HG03139 (cell line): Measurements from ENCODE around the gene CST5.
"Not testable (repeated sequence)": the region's sequence is repeated elsewhere in the genome, so short reads cannot be mapped to it uniquely, and the experiment has no call there.

Source experiments
- ATAC-seq: cut with Tn5 transposase; IDR thresholded peaks from one replicate; pipeline ENCODE4 v1.9.1; 2021; ENCODE audit not compliant: unreplicated experiment

CST5 gene

DNA sequence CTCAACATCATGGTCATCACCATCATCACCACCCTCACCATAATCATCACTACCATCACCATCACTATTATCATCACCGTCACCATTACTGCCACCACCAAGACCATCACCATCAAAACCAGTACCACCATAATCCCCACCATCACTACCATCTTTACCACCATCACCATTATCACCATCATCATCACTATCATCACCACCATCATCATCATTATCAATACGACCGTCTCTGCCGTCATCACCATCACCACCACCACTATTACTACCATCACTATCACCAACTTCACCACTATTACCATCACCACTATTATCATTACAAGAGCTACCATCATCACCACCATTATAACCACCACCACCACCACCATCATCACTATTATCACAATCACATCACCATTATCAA is 11.3 kb upstream of the CST5 start:
- not testable (repeated sequence) for ATAC-seq

DNA sequence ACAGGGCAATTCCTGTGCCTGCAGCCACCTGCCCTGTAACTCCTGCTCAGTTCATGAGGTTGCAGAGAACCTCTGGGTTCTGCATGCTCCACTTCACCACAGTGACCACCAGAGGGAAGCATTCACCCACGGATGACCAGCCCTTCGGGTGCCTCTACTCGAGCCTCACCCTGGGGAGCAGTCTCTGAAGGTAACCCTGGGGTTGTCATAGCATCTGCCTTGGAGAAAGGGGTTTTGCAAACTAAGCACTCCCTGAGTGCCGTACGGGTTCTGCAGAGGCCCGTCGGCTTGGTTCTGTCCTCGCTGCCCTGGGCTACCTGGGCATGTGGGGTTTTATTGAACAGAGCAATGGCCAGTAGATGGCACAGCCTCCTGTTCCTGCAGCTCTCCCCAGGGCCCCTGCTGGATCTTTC is 10.2 kb upstream of the CST5 start:
- peak; percentile 71 for ATAC-seq

DNA sequence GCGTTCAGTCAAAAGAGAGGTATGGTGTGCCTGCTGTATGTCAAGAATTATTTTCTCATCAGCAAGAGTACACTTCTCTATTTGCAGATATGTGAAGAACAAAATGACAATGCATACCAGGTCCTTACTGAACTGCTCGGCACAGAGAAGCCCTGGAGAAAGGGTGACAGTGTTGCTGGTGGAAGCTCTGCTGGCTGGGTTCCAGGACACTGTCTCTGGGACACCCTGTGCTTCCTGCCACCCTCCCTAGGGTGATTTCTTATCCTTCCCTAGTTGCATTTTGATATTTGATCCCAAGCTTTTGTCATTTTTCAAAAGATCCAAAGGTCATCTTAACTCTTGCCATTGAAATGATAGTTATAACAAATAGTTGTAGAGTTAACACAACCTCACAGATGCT is 8.3 kb upstream of the CST5 start:
- ATAC-seq = no peak

DNA sequence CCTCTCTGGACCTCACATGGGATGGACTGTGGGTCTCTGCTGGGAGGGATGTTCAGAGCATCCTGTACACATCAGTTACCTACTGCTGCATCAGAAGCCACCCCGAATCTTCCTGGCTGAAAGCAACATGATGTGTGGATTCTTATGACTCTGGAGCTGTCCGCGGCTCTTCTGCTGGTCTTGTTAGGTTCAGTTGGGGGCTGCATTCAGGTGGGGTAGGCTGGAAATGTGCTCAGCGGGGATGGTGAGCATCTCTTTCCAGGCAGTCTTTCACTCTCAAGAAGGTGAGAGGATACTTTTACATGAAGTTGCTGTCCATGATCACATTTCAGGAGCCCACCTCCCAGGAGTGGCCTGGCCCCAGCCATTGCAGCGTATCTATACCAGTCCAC is 5.2 kb upstream of the CST5 start:
- no peak for ATAC-seq

DNA sequence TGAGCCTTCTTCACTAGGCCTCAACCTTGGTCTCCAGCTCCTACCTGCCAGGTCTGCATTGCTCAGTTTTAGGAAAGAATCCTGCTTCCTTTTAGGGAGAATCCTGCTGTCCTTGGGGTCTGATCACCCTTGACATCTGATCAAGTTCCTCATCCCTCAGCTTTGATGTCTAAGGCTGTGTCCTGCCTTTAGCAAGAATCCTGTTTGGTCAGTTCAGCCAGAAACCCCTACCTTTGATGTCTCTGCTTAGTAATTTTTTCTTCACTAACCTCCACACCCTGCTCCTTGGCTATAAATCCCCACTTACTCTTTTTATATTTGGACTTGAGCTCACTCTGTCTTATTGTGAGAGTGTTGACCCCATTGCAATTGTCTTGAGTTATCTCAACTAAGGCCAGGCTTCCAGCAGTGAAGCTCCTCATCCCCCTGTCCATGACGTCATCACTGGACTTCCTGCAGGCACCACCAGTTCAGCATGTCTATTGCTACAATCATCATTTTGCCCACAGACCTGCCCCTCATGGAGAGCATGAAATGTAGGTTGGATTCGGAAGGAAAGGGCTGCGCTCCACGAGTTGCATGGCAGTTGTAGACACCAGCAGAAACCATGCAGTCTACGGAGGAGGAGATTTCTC is 4.7 kb upstream of the CST5 start:
- ATAC-seq = no peak

DNA sequence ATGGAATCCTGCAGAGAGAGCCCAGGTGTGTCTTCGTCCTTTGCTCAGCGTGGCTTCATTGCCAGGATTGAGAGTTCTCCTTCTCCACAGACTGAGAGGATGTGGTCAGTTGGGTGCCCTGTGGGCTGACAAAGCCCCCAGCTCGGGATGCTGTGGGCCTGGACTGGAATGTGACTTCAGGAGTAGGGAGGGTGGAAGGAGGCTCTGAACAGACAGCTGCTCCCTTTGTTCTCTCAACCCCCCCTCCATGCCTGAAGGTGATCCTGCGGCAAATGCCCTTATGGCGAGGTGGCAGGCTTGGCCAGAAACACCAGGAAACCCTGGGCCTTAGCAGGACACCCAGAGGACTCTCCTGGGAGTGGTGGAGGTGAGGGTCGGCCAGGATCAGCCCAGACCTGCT is 1.8 kb upstream of the CST5 start:
- no peak for ATAC-seq

DNA sequence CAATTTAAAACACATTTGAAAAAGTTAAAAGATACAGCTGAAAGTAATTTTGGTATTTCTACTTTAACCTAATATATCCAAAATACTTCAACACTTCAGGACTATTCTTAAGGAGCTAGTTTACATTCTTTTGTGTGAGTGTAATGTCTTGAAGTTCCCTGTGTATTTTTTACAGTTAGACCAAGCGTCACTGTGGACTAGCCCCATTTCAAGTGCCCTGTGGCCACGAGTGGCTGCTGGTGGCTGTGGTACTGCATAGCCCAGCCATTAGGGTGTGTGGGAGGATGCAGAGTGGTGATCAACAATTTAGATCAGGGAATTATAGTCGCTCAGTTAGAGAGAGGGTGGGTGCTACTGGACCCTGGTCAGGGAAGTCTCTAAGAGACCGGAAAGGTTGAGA is 869 bp upstream of the CST5 start:
- no peak for ATAC-seq

DNA sequence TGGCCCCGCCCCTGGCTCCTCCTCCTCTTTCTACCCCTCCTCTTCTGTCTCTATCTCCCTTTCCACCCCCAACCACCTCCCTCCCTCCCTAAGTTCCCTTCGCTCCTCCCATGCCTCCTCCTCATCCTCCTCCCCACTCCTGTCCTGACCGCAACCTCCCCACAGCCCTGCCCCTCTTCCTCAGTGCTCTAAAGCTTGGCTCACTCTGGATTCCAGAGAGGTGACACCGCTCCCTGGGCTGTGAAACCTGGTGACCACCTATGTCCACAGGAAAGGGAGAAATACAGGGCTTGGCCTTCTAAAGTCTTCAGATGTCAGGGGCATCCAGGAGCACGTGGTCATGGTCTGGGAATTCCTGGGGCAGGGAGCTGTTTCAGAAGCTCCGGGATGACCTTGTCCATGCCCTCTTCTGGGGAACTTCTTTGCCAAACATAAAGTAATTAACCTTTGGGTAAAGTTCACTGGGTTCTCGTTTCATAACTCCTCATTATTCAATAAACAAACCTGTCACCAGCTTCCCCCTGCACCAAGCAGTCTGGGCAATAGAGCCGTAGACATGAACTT is 345 bp upstream of the CST5 start:
- ATAC-seq = no peak

DNA sequence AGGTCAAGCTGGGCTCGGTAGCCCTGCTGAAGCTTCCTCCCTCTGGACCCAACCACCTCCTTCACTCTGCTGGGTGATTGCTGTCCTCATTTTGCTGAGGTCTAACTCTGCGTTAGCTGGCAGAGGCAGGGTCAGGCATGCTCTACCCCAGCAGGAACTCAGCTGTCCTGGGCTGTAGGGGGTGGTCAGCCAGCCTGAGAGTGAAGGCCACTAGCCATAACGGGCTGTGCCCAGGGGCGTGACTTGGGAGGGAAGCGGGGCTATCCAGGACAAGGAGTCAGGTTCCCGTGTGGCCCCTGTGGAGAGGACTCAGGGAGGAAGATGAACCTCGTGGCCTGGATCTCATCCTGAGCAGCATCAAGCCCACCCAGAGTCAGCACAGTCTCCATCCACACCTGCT is 761 bp downstream of the CST5 start:
- ATAC-seq = no peak

DNA sequence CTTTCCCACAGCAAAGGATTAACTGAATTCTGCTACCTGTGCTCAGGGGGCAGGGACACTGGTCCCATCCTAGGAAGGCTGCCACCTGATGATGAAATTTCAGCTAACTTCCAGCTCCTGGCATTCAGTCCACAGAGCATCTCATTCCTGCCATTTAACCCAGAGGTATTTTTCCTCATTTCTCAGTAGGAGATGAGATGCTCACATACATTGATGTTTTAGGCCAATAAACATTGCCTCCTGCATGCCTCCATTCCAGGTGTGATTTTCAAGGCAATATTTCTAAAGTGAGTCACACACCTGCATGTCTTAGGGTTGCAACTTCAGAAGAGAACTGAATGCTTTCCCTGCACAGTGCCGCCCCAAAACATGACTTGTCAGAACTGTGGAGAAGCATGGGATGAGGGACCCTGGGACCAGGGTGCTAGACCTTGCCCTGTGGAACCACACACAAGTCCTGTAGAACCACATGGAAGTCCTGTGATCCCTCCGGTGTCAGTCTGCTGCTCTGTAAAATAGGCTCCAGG is 1.5 kb downstream of the CST5 start:
- not testable (repeated sequence) for ATAC-seq

DNA sequence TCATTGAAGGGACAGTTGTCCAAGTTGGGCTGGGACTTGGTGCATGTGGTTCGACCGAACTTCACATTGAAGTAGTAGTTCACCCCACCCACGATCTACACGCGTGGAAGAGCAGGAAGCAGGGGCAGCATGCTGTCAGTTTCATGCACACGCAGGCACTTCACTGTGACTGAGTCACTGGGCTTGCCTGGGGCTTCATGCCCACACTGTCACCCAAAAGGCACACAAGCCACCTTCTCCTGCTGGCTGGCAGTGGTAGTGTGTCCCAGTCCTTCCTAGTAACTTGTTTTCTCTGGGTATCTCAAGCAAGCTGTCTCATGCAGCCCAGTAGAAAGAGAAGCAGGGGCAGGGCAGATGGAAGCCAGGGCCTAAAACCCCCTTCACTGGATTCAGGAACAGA is 2.0 kb downstream of the CST5 start:
- ATAC-seq = no peak

DNA sequence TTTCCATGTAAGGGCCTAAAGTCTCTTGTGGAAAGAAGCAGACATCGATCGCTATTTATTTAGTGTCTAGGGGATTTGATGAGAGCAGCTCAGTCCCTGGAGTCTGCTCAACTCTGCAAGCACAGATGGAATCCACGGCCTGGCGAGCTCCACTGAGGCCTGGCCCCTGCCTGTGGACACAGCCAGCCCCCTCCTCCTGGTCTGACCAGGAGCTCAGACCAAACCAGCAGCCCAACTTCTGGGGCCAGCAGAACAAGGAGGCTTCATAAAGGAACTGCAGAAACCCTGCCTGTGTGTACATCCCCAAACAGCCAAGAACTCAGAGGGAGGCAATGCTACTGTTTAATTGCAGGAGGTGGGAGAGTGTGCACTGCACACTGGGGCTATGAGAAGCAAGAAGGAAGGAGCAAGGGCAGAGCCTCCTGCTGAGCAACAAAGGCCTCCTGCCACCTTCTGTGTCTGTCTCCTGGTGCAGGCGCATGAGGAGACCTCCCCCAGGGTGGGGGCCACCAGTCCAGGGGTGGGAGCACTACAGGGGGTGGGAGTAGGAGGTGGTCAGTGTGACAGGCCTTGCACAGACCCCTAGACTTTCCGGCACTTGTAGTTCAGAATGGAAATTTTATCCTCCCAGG is 3.8 kb downstream of the CST5 start:
- no peak for ATAC-seq

DNA sequence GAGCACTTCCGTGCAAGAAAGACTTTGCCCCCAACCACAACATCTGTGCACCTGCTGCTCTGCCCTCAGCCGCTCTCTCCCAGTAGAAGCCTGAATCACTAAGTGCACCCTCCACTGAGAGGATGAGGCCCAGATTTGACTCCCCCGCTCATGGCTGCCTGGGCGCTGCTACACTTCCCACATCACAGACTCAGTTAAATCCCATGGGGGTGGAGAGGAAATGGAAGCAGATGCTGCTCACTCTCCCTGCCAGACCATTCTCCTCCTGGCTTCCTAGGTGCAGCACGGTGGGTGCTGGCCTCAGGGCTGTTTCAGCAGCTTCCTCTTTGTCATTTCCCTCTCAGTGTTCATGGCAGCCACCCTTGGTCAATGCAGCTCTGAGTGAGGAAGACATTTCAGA is 4.8 kb downstream of the CST5 start:
- no peak for ATAC-seq

DNA sequence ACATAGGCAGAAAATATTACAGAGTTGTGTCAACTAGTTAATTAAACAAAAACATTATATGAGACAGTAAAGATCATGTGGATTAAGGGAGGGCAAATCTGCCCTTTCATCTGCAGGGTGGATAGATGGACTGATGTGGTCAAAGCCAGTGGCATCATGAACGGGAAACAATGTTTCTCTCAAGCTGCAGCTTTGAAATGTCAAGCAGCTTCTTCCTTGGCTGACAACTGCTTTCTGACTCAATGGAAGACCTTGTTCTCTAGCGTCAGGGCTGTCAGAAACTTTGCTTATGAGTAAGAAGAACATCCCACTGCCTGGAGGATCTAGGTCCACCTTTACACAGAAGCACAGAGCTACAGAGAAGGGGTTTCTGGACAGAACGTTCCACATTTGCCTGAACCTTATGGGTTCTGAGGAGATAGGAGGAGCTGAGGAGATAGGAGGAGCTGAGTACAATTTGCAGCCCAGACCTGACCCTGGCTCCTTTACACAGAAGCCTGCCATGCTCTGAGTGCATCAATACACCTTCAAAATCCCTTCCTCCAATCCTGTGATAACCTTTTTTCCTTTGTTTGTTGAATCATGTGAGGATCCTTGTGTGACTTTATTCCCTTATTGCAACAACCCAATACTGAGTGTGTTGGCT is 6.1 kb downstream of the CST5 start:
- no peak for ATAC-seq

DNA sequence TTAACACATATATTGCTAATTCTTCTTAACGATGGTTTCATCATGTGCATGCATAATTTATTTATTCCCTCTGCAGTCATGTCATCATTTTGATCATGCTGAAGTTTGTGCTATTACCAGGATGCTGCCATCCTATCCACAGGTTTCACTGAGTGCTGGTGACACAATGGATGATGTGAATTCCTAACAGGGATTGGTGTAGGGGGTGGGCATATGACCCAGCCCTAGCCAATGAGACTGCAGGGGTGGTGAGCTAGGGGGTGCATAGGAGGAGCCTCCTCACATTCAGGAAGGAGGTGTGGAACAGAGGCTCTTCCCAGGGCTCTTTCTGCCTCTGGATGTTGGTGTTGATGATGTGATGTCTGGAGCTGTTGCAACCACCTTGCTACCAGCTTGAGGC is 7.5 kb downstream of the CST5 start:
- no peak for ATAC-seq

DNA sequence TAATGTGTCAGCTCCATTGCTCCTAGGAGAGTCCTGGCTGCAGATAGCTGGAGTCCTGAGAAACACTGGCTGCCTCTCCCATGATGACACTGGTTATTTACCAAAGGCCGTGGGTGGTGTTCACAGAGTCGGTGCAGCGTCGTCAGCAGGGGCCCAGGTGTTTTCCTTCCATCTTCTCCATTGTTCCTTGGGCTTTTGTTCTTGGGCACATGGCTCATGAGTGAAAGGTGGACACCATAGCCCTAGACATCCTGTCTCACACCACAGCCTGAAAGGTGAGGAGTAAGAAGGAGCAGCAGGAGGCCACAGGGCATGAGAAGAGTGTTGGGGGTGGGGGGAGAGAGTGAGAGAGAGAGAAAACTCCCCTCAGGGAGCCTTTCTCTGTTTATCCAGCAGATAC is 9.1 kb downstream of the CST5 start:
- no peak for ATAC-seq

DNA sequence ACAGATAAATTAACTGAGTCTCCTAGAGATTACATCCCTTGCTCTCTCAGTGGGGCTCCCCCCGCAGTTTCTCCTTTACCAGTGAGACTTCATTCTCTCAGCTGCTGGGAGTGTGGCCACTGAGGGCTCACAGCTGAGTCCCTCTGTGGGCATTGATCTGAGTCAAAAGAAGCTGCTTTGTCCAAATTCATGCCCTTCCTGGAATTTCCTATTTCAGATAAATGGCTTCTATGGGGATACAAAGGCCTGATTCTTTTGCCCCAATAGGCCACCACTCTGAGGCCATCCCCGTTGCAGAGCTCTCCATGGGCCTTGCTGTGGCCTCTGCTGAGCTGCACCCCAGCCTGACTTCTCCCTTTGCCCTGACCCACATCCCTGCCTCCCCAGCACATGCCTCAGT is 10.0 kb downstream of the CST5 start:
- no peak for ATAC-seq

DNA sequence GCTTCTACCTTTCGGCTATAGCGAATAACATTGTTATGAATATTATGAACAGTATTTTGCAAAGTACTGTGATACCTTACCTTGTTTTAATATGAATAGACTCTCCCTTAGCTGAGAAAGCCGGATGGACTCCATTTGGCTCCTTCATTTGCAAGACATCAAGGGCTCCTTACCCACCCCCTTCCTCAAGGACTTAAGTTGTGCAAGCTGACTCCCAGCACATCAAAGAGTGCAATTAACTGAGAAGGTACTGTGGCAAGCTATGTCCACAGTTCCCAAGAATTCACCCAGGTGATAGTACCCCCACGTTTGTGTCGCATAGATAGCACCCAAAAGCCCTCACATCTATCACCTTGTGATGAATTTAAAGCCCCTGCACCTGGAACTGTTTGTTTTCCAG is 11.2 kb downstream of the CST5 start:
- no peak for ATAC-seq

DNA sequence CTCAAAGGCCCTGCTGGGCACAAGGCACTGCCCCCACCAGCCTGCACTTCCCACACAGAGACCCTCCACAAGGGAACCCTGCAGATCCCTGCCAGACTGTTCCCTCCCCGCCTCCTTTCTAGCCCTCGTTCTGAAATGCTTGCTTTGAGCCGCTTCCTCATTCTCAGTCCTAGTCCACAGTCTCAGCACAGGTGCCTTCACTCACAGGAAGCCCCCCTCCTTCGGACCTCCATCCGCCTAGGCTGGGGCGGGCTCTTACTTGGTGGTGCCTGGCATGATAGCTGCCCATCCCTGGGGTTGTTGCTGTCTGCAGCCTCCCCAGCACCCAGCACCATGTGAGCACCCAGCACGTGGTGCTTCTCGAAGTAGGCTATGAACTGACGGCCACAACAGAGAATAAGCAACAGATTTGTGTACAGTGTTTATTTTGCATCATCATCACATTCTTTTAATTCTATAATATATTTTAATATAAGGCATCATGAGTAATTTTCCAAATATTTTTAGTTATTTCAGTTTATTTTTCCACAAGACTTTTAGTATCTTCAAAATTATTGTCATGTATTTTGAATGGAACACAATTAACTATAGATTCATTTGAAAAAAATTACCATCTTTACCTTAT is 12.3 kb downstream of the CST5 start:
- ATAC-seq = no peak

DNA sequence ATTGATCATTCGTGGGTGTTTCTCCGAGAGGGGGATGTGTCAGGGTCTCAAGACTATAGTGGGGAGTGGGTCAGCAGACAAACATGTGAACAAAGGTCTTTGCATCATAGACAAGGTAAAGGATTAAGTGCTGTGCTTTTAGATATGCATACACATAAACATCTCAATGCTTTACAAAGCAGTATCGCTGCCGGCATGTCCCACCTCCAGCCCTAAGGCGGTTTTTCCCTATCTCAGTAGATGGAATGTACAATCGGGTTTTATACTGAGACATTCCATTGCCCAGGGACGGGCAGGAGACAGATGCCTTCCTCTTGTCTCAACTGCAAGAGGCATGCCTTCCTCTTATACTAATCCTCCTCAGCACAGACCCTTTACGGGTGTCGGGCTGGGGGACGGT is 18.8 kb downstream of the CST5 start:
- not testable (repeated sequence) for ATAC-seq

DNA sequence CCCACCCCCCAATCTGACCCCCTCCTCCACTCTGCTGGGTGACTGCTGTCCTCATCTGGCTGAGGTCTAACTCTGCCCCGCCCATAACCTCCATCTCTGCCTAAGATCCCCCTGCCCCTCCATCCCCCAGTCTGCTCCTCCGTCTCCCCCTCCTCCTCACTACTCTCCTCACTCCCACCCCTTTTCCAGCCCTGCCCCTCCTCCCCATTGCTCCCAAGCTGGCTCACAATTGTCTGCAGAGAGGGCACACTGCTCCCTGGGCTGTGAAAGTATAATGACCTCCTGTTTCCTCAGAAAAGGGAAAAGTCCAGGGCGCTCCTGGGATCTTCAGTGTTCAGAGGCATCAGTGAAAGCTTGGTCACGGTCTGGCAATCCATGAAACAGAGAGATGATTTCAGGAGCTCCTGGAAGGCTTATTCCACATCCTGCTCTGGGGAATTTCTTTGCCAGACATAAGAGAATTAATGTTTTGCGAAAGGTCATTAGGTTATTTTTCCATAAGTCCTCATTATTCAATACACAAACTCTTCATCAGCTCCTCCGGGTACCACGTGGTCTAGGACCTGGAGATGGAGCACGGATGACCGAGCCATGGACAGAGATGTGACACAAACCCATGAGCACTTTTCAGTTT is 21.5 kb downstream of the CST5 start:
- no peak for ATAC-seq
